Adrenal gland (tissue), 5 donors: ENCODE data around the gene INVS.

ENCODE experiments used
- POLR2A ChIP-seq, 2 donors: fragments of 450-650 bp; IDR thresholded peaks; one replicate each; pipeline ENCODE4 v1.6.1; 2017; ENCODE audit warnings: antibody characterized with exemption in 2 of 2, mild to moderate bottlenecking in 2 of 2, moderate library complexity in 1 of 2
- TF ChIP-seq, protein P1 (sequence below), 6 experiments: fragments of 450-650 bp in 4 of 6; fragments of 200-600 bp in 2 of 6; sonication (generic) in 1 of 6; IDR thresholded peaks; 1 replicate in 5 of 6; 2 replicates in 1 of 6; pipeline versions ENCODE4 v1.5.1 to v1.8.0; 2016 to 2021; ENCODE audit warnings: antibody characterized with exemption in 6 of 6, mild to moderate bottlenecking in 2 of 6, moderate library complexity in 1 of 6
- donor health status: DM: no; HTN: no; CAD: no.

DNA sequence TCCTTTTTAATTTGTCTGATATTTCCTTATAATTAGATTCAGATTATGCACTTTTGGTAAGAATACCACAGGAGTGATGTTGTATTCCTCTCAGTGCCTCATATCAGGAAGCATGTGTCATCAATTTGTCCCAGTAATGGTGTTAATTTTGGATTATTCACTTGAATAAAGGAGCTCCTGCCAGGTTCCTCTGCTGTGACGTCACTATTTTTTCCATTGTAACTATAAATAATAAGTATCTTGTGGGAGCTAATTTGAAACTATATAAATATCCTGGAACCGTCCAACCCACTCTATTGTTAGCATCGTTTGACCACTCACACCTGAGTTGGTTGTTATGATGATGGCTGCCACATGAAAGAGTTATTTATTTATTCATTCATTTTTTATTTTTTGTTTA is 107.9 kb downstream of the INVS start:
- no peak for TF ChIP-seq POLR2A (IDR thresholded peaks at IDR 0.05)
- TF ChIP-seq, protein P1, sequence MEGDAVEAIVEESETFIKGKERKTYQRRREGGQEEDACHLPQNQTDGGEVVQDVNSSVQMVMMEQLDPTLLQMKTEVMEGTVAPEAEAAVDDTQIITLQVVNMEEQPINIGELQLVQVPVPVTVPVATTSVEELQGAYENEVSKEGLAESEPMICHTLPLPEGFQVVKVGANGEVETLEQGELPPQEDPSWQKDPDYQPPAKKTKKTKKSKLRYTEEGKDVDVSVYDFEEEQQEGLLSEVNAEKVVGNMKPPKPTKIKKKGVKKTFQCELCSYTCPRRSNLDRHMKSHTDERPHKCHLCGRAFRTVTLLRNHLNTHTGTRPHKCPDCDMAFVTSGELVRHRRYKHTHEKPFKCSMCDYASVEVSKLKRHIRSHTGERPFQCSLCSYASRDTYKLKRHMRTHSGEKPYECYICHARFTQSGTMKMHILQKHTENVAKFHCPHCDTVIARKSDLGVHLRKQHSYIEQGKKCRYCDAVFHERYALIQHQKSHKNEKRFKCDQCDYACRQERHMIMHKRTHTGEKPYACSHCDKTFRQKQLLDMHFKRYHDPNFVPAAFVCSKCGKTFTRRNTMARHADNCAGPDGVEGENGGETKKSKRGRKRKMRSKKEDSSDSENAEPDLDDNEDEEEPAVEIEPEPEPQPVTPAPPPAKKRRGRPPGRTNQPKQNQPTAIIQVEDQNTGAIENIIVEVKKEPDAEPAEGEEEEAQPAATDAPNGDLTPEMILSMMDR (IDR thresholded peaks at IDR 0.05), result no peak
